GM13977 (cell line): ENCODE results near the gene BTK.

ENCODE experiments used
- DNase-seq: peaks from one replicate; pipeline ENCODE4 v3.0.0; 2012; ENCODE audit warnings: low spot score
- in situ Hi-C: fragments of 300-500 bp; cut with MboI; formaldehyde crosslinking; loops from one replicate; pipeline ENCODE4 v1.12.0; 2022; ENCODE audit warnings: low sequenced_read_pairs, low pct_unique_long_range_greater_than_20kb, mixed read lengths, inconsistent platforms; ENCODE audit not compliant: unreplicated experiment
- TF ChIP-seq, protein P1 (sequence below): IDR thresholded peaks from 2 replicates; pipeline ENCODE4 v1.5.1; 2012; ENCODE audit warnings: mild to moderate bottlenecking, control low read depth; ENCODE audit not compliant: insufficient read depth; ENCODE audit errors: extremely low read depth, missing control alignments

Gene BTK

DNA sequence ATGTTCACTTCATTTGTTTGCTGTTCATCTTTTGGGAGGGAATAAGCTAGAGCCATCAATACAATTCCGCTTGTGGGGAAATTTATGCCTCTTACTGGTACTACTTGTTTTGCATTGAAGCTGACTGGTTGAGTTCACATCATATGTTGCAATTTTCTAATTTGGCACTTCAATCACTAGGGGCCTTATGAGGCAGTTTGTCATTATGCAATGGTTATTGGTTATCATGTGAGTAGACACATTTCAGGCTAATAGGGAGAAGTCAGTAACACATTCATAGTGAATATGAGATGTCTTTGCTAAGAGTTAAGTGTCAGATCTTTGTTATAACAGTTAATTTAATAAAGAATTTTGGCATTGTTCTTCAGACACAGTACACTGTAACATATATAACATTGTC, 9.8 kb upstream of the BTK start:
- no peak for DNase-seq
- TF ChIP-seq, protein P1, sequence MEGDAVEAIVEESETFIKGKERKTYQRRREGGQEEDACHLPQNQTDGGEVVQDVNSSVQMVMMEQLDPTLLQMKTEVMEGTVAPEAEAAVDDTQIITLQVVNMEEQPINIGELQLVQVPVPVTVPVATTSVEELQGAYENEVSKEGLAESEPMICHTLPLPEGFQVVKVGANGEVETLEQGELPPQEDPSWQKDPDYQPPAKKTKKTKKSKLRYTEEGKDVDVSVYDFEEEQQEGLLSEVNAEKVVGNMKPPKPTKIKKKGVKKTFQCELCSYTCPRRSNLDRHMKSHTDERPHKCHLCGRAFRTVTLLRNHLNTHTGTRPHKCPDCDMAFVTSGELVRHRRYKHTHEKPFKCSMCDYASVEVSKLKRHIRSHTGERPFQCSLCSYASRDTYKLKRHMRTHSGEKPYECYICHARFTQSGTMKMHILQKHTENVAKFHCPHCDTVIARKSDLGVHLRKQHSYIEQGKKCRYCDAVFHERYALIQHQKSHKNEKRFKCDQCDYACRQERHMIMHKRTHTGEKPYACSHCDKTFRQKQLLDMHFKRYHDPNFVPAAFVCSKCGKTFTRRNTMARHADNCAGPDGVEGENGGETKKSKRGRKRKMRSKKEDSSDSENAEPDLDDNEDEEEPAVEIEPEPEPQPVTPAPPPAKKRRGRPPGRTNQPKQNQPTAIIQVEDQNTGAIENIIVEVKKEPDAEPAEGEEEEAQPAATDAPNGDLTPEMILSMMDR = no peak
- in situ Hi-C loops = no loop called here

DNA sequence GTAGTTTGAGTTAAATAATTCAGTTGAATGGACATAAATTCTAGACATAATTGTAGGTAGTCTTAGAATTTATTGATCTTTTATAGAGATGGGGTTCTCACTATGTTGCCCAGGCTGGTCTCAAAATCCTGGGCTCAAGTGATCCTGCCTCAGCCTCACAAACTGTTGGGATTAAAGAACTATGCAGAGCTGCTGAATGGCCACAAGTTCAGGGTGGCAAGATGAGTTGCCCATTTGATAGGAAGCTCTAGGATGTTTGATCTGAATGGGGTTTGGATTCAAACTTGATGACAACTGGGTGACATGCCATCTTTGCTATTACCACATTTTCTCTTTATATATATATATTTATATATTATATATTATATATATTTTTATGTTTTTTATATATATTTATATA, 8.4 kb upstream of the BTK start:
- in situ Hi-C loops = no loop called here
- no peak for DNase-seq

GRCh38 chrX:101393530-101394305, 7.7 kb upstream of the BTK start:
- in situ Hi-C loops = no loop called here
- no peak for DNase-seq
- TF ChIP-seq, protein P1 = no peak

More for the DNA sequence above, 8.4 kb upstream of the BTK start:
- TF ChIP-seq, protein P1 = no peak

DNA sequence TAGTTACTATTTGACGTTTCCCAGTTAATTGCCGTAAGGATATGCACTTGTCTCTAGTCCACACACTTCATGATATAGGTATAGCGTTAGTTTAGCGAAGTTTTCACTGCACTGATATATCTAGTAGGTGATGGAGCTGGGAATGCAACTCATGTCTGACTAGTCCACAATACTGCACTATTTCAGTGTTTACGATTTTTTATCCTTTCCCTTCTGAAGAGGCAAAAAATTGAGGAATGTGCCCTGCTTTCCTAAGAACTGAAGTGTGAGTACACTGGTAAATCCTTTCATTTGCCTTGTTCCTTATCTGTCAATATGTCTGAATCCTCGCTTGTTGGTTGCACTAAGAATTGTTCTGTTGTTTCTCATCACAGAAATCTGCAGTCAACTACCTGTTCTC, 5.8 kb upstream of the BTK start:
- DNase-seq = no peak
- TF ChIP-seq, protein P1 = no peak
- in situ Hi-C loops = no loop called here

DNA sequence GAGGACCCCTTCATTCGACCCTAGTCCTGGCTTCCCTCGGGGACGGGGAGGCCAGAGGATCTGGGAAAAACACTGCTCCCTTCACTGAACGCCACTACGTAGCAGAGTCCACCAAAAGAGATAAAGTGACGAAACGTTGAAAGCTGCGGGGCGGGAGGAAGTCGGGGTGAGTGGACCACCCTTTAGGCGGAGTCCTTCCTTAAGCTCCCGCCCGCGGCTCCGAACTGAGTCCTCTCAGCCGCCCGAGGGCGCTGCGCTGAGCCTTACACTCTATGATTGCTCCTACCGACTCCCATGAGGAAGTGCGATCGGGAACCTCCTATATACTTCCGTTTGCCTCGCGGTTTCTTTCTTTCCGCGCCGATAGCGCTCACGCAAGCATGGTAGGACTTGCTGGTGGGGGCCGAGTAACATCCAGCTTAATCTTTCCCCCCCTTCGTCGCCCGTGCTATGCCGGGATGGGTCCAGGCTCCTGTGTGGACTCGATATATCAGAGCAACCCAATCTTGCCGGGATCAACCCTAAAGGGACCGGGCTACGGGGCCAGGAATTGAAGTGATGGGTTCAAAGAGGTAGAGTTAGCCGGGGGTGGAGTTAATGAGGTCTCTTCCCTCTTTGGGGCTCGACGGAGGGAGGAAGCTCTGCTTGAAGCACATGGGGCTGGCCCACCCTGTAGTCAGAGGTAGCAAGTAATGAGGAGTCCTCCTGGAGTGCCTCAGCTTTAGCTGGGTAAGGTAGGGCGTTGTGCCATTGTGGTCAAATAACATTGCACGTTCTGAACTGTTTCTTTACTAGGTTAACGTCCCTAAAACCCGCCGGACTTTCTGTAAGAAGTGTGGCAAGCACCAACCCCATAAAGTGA, 4.9 kb upstream of the BTK start, which contains the start of gene RPL36A:
Gene RPL36A (plus strand): TSS at position 348 of the 862 bp plus-strand sequence. CDS start 33 bp downstream, at position 381.
- in situ Hi-C loops = no loop called here
- TF ChIP-seq, protein P1 = peak; percentile 60
- peak; percentile 71 for DNase-seq

DNA sequence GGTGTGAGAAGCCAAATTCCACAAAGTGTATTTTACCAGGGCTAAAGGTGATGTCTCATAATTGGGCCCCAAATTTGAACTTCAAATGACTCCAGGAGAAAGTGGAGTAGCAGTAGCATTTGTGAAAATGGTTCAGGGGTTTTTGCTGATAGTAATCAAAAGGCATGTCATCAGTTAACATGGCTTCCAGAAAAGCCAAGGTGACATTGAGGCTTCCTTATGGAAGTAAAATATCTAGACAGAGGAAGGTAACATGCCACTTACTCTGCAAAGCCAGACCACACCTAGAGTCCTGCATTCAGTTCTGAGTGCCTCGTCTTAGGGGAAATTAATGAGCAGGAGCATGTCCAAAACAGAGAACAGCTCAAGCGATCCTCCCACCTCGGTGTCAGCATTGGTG, 2.6 kb upstream of the BTK start:
- TF ChIP-seq, protein P1 = no peak
- in situ Hi-C loops = no loop called here

More for the DNA sequence above, 2.6 kb upstream of the BTK start:
- no peak for DNase-seq
